ENCODE measurements around the gene FAM50B. TPM values are rescaled to one million over a fixed set of nuclear protein-coding genes. Genes with fewer than 3 reads are reported as not detected.

Gene FAM50B
- total RNA-seq, 1 experiment from 2014 or later, result 14.3 TPM

- peaks cover 58% of the 10 kb centered on the region for H3K4me1 ChIP-seq (replicated peaks; ENCODE audit: insufficient read depth)
- TF ChIP-seq CTCF (conservative IDR thresholded peaks at IDR 0.05) (no peak), EZH2 (IDR thresholded peaks at IDR 0.05; ENCODE audit: low read depth) (no peak)
- no peaks in the 10 kb centered on the region for H3K9me2 ChIP-seq (ENCODE audit: insufficient read depth)
- CTCF ChIA-PET, result no interaction called here
- no peaks in the 10 kb centered on the region for H3K79me2 ChIP-seq (ENCODE audit: low read depth)
- no peak overlapping the region for H3K4me3 ChIP-seq
- DNase-seq, result no peak
- H3K9me3 ChIP-seq (ENCODE audit: insufficient read depth, low read depth), result no peaks in the 10 kb centered on the region
- H2AFZ ChIP-seq, result no peak overlapping the region
- H3F3A ChIP-seq (ENCODE audit: insufficient read depth, low read depth), result peaks cover 36% of the 10 kb centered on the region
- no TSS peak for BruUV-seq (replicated peaks)
- H3K36me3 ChIP-seq (ENCODE audit: low read depth), result no peaks in the 10 kb centered on the region
- intact Hi-C loops (cut with micrococcal nuclease; ENCODE audit: unreplicated experiment), result no loop called here
- POLR2A ChIA-PET (ENCODE audit: unreplicated experiment), result no interaction called here
- peak overlapping the region; percentile 35 for H3K27ac ChIP-seq
- H3K4me2 ChIP-seq, result 0 out of 2 replicates have a peak overlapping the region, but pooled peaks have one; percentile 38
- no peaks in the 10 kb centered on the region for H3K27me3 ChIP-seq (ENCODE audit: insufficient read depth, low read depth)
- no peaks in the 10 kb centered on the region for H4K20me1 ChIP-seq (ENCODE audit: insufficient read depth)
These were observed 25.5 kb upstream of the FAM50B start for GRCh38 chr6:3823671-3824070.

GRCh38 chr6:3825331-3825831 is 23.8 kb upstream of the FAM50B start:
- peaks cover 50% of the 10 kb centered on the region for H3K4me1 ChIP-seq (replicated peaks; ENCODE audit: insufficient read depth)
- no peaks in the 10 kb centered on the region for H4K20me1 ChIP-seq (ENCODE audit: insufficient read depth)
- H3F3A ChIP-seq (ENCODE audit: insufficient read depth, low read depth), result peaks cover 36% of the 10 kb centered on the region
- H3K9me2 ChIP-seq (ENCODE audit: insufficient read depth), result no peaks in the 10 kb centered on the region
- TF ChIP-seq CTCF (conservative IDR thresholded peaks at IDR 0.05), result peak; percentile 29; the same call in 1 of the 2 replicates
- no peak for TF ChIP-seq EZH2 (IDR thresholded peaks at IDR 0.05; ENCODE audit: low read depth)
- BruUV-seq (replicated peaks), result TSS peak; percentile 99
- intact Hi-C loops (cut with micrococcal nuclease; ENCODE audit: unreplicated experiment), result loop anchor here (1.0 to 5.0 kb wide), 2 partner anchors 75 to 152 kb away; no protein-coding TSS in a partner anchor
- ChIA-PET POLR2A (ENCODE audit: unreplicated experiment) (interaction anchor here (0.5 to 0.8 kb wide), 9 partner anchors 22 to 196 kb away, joined by 3 to 9 read pairs (median 5); partner anchors contain the start of gene FAM50B), CTCF (interaction anchor here (0.6 to 1.5 kb wide), 3 partner anchors 24 to 1113 kb away, joined by 5 to 14 read pairs (median 5); partner anchors contain the start of gene FAM50B)
- no peaks in the 10 kb centered on the region for H3K36me3 ChIP-seq (ENCODE audit: low read depth)
- H3K4me3 ChIP-seq, result peak overlapping the region; percentile 20; the same call in 1 of the 2 replicates
- DNase-seq, result peak in 1 of 2 experiments; percentile 70
- no peaks in the 10 kb centered on the region for H3K27me3 ChIP-seq (ENCODE audit: insufficient read depth, low read depth)
- peak overlapping the region; percentile 59 for H3K4me2 ChIP-seq
- no peak overlapping the region for H2AFZ ChIP-seq
- H3K79me2 ChIP-seq (ENCODE audit: low read depth), result no peaks in the 10 kb centered on the region
- H3K9me3 ChIP-seq (ENCODE audit: insufficient read depth, low read depth), result no peaks in the 10 kb centered on the region
- peak overlapping the region; percentile 87 for H3K27ac ChIP-seq

- Histone ChIP-seq H3K4me2 (peak overlapping the region; percentile 59), H3K4me3 (peak overlapping the region; percentile 20; the same call in 1 of the 2 replicates), H3K4me1 (replicated peaks; ENCODE audit: insufficient read depth) (peaks cover 50% of the 10 kb centered on the region), H4K20me1 (ENCODE audit: insufficient read depth) (no peaks in the 10 kb centered on the region), H3K36me3 (ENCODE audit: low read depth) (no peaks in the 10 kb centered on the region), H3K9me2 (ENCODE audit: insufficient read depth) (no peaks in the 10 kb centered on the region), H2AFZ (peak overlapping the region; percentile 53; the same call in 1 of the 2 replicates), H3K27me3 (ENCODE audit: insufficient read depth, low read depth) (no peaks in the 10 kb centered on the region), H3K27ac (peak overlapping the region; percentile 87), H3F3A (ENCODE audit: insufficient read depth, low read depth) (peaks cover 36% of the 10 kb centered on the region), H3K9me3 (ENCODE audit: insufficient read depth, low read depth) (no peaks in the 10 kb centered on the region), H3K79me2 (ENCODE audit: low read depth) (no peaks in the 10 kb centered on the region)
- ChIA-PET POLR2A (ENCODE audit: unreplicated experiment) (interaction anchor here (0.5 to 0.8 kb wide), 12 partner anchors 17 to 707 kb away, joined by 3 to 9 read pairs (median 6); partner anchors contain the start of gene FAM50B), CTCF (interaction anchor here (0.8 to 1.5 kb wide), 2 partner anchors 23 to 76 kb away, joined by 5 to 14 read pairs; partner anchors contain the start of gene FAM50B)
- DNase-seq, result peak; percentile 94
- intact Hi-C loops (cut with micrococcal nuclease; ENCODE audit: unreplicated experiment), result loop anchor here (1.0 to 5.0 kb wide), 5 partner anchors 22 to 165 kb away; no protein-coding TSS in a partner anchor
- TF ChIP-seq EZH2 (IDR thresholded peaks at IDR 0.05; ENCODE audit: low read depth) (no peak), CTCF (conservative IDR thresholded peaks at IDR 0.05) (no peak)
- TSS peak; percentile 99 for BruUV-seq (replicated peaks)
These were observed 23.2 kb upstream of the FAM50B start for GRCh38 chr6:3825851-3826581.

Data from PC-9 (cell line).